Neutrophil (primary cell): ENCODE results near the gene DRD2.

ENCODE experiments used
- H3K27ac ChIP-seq: fragments of 200-600 bp; sonication (generic); 2 replicates; pipeline ENCODE4 v1.5.1; 2016; ENCODE audit warnings: mild to moderate bottlenecking, moderate library complexity
- H3K27me3 ChIP-seq: fragments of 200-600 bp; sonication (generic); 2 replicates; pipeline ENCODE4 v1.6.0; 2016; ENCODE audit warnings: mild to moderate bottlenecking
- H3K36me3 ChIP-seq: fragments of 200-600 bp; sonication (generic); 2 replicates; pipeline ENCODE4 v1.5.1; 2017
- H3K4me1 ChIP-seq, 2 experiments: fragments of 200-600 bp in 1 of 2; sonication (generic) in 1 of 2; 1 replicate in 1 of 2; 2 replicates in 1 of 2; pipeline versions ENCODE4 v1.5.1 to v1.6.1; 2013 to 2016; ENCODE audit warnings: low read depth in 1 of 2, low read length in 1 of 2, mild to moderate bottlenecking in 1 of 2, moderate library complexity in 1 of 2; ENCODE audit not compliant: control insufficient read depth in 1 of 2, insufficient read depth in 1 of 2
- H3K4me3 ChIP-seq, 2 experiments: fragments of 200-600 bp in 1 of 2; sonication (generic) in 1 of 2; 1 replicate in 1 of 2; 2 replicates in 1 of 2; pipeline ENCODE4 v1.5.1; 2013 to 2016; ENCODE audit warnings: low read depth in 1 of 2, low read length in 1 of 2, mild to moderate bottlenecking in 1 of 2, moderate library complexity in 1 of 2
- H3K9me3 ChIP-seq: fragments of 200-600 bp; sonication (generic); 2 replicates; pipeline ENCODE4 v1.5.1; 2016
- CTCF ChIP-seq: fragments of 200-600 bp; sonication (generic); IDR thresholded peaks from 2 replicates; pipeline ENCODE4 v1.5.1; 2016; ENCODE audit warnings: antibody characterized with exemption

The DRD2 gene

GRCh38 chr11:113474362-113475159 is 637 bp downstream of the DRD2 start:
- Histone ChIP-seq H3K27ac (no peak overlapping the region), H3K9me3 (no peaks in the 10 kb centered on the region), H3K27me3 (peaks cover 97% of the 10 kb centered on the region), H3K36me3 (no peaks in the 10 kb centered on the region), H3K4me3 (no peak overlapping the region), H3K4me1 (no peaks in the 10 kb centered on the region)
- no peak for TF ChIP-seq CTCF

GRCh38 chr11:113473983-113474361 is 1.2 kb downstream of the DRD2 start:
- Histone ChIP-seq H3K36me3 (no peaks in the 10 kb centered on the region), H3K4me3 (no peak overlapping the region), H3K4me1 (no peaks in the 10 kb centered on the region), H3K27me3 (peaks cover 97% of the 10 kb centered on the region), H3K27ac (no peak overlapping the region), H3K9me3 (no peaks in the 10 kb centered on the region)
- TF ChIP-seq CTCF, result no peak

GRCh38 chr11:113472471-113472870 is 2.7 kb downstream of the DRD2 start:
- Histone ChIP-seq H3K27ac (no peak overlapping the region), H3K27me3 (peaks cover 84% of the 10 kb centered on the region), H3K4me3 (no peak overlapping the region), H3K4me1 (no peaks in the 10 kb centered on the region), H3K36me3 (no peaks in the 10 kb centered on the region), H3K9me3 (no peaks in the 10 kb centered on the region)
- TF ChIP-seq CTCF, result no peak

- no peak overlapping the region for H3K27ac ChIP-seq
- H3K27me3 ChIP-seq, result peaks cover 61% of the 10 kb centered on the region
Observed at GRCh38 chr11:113470233-113470632, 5.0 kb downstream of the DRD2 start.

GRCh38 chr11:113468726-113469345 is 6.4 kb downstream of the DRD2 start:
- H3K27me3 ChIP-seq, result peaks cover 47% of the 10 kb centered on the region

More at GRCh38 chr11:113470233-113470632, 5.0 kb downstream of the DRD2 start:
- Histone ChIP-seq H3K4me1 (no peaks in the 10 kb centered on the region), H3K9me3 (no peaks in the 10 kb centered on the region), H3K4me3 (no peak overlapping the region), H3K36me3 (no peaks in the 10 kb centered on the region)
- no peak for TF ChIP-seq CTCF

More at GRCh38 chr11:113468726-113469345, 6.4 kb downstream of the DRD2 start:
- H3K36me3 ChIP-seq, result no peaks in the 10 kb centered on the region
- H3K4me3 ChIP-seq, result no peak overlapping the region
- no peaks in the 10 kb centered on the region for H3K4me1 ChIP-seq
- no peak overlapping the region for H3K27ac ChIP-seq
- TF ChIP-seq CTCF, result no peak
- H3K9me3 ChIP-seq, result no peaks in the 10 kb centered on the region
